ENCODE results near the gene SUCLG2.

Gene SUCLG2

DNA sequence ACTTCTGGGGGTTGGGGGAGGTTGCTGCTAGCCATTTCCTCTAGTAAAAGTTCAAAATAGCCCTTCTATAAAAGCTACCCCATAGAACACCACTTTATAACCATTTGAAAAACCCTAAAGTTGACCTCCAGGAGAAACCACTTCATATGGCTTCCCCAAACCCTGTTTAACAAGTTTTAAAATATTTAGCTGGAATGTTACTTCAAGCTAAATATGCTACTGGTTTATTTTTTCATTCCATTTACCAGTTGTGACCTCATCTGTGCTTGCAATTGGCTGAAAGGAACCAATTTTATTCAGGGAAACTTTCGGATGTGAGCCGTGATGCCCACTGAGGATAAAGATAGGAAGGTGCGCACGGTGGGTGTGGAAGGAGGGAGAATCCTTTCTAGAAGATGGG lies 221.3 kb downstream of the SUCLG2 start:
- TF ChIP-seq SPI1 (IDR thresholded peaks at IDR 0.05; ENCODE audit: borderline replicate concordance, low read depth) (no peak), POLR2AphosphoS5 (IDR thresholded peaks at IDR 0.05; ENCODE audit: low read depth) (no peak), REST (IDR thresholded peaks at IDR 0.05; ENCODE audit: insufficient replicate concordance, low read depth) (no peak), GABPA (IDR thresholded peaks at IDR 0.05; ENCODE audit: low read depth) (no peak), CTCF (IDR thresholded peaks at IDR 0.05; ENCODE audit: insufficient read depth, low read length) (no peak)
- no peak overlapping the region for H3K4me3 ChIP-seq (replicated peaks; ENCODE audit: insufficient read depth, low read length)
- no peaks in the 10 kb centered on the region for H3K27me3 ChIP-seq (ENCODE audit: insufficient read depth, poor library complexity, severe bottlenecking)
- H3K27ac ChIP-seq (replicated peaks), result no peak overlapping the region
- no peak for DNase-seq (ENCODE audit: low read depth in 1 of 2, low spot score in 1 of 2)

DNA sequence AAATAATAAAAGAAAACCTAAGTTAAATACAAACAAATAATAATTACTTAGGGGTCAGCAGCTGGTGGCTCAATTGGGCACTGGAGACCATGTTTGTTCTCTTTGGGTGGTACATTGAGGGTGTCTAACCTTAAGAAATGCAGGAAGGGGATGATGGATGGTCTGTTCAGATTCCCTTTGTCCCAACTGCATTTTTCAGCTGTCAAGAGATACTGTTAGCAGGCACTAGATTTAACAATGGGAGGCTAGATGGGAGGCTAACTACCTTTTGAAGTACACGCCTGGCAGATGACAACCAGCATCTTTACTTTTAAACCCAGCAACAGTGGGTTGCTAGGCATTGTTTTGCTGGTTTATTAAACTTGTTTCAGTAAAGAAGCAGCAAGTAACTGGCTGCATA lies 222.5 kb downstream of the SUCLG2 start:
- Histone ChIP-seq H3K27me3 (ENCODE audit: insufficient read depth, poor library complexity, severe bottlenecking) (no peaks in the 10 kb centered on the region), H3K27ac (replicated peaks) (no peak overlapping the region), H3K4me3 (replicated peaks; ENCODE audit: insufficient read depth, low read length) (no peak overlapping the region)
- no peak for DNase-seq (ENCODE audit: low read depth in 1 of 2, low spot score in 1 of 2)
- no peak for TF ChIP-seq POLR2AphosphoS5 (IDR thresholded peaks at IDR 0.05; ENCODE audit: low read depth)
- no peak for TF ChIP-seq CTCF (IDR thresholded peaks at IDR 0.05; ENCODE audit: insufficient read depth, low read length)
- TF ChIP-seq SPI1 (IDR thresholded peaks at IDR 0.05; ENCODE audit: borderline replicate concordance, low read depth), result no peak
- no peak for TF ChIP-seq REST (IDR thresholded peaks at IDR 0.05; ENCODE audit: insufficient replicate concordance, low read depth)
- TF ChIP-seq GABPA (IDR thresholded peaks at IDR 0.05; ENCODE audit: low read depth), result no peak

DNA sequence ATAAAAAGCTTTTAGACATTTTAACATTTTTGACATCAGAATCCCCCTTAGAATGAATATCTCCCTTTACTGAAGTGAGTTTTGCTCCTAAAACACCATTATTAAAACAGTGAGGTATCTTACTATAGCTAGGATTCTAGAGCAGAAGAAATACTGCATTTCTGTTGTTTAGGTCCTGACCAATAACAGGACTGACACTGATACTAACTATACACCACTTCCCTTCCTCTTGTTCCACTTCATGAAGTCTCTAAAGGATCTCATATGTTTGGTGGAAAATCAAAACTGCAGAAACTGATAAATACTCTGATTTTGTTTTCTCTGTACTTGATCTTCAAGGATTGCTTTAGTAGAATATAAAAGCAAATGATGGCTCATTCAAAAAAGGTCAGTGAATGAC lies 230.7 kb downstream of the SUCLG2 start:
- H3K4me3 ChIP-seq (replicated peaks; ENCODE audit: insufficient read depth, low read length), result no peak overlapping the region
- DNase-seq (ENCODE audit: low read depth in 1 of 2, low spot score in 1 of 2), result no peak
- no peaks in the 10 kb centered on the region for H3K27me3 ChIP-seq (ENCODE audit: insufficient read depth, poor library complexity, severe bottlenecking)
- TF ChIP-seq GABPA (IDR thresholded peaks at IDR 0.05; ENCODE audit: low read depth) (no peak), REST (IDR thresholded peaks at IDR 0.05; ENCODE audit: insufficient replicate concordance, low read depth) (no peak), SPI1 (IDR thresholded peaks at IDR 0.05; ENCODE audit: borderline replicate concordance, low read depth) (no peak), POLR2AphosphoS5 (IDR thresholded peaks at IDR 0.05; ENCODE audit: low read depth) (no peak), CTCF (IDR thresholded peaks at IDR 0.05; ENCODE audit: insufficient read depth, low read length) (no peak)
- no peak overlapping the region for H3K27ac ChIP-seq (replicated peaks)

Measured in HL-60 (cell line).